Smooth muscle cell (in vitro differentiated cells): ENCODE data around the gene RBMS1. TPM values are rescaled to one million over a fixed set of nuclear protein-coding genes. Genes with fewer than 3 reads are reported as not detected.

ENCODE experiments used
- DNase-seq: peaks from one replicate; lab custom pipeline; 2025; ENCODE audit not compliant: unreplicated experiment; lab: John Stamatoyannopoulos, UW
- H2AFZ ChIP-seq: fragments of 200-600 bp; sonication (generic); 2 replicates; pipeline ENCODE4 v1.6.0; 2016; ENCODE audit warnings: antibody characterized with exemption, low read depth, mild to moderate bottlenecking
- H3F3A ChIP-seq: fragments of 200-600 bp; sonication (generic); 2 replicates; pipeline ENCODE4 v1.6.0; 2017; ENCODE audit warnings: antibody characterized with exemption, low read depth
- H3K27ac ChIP-seq: fragments of 200-600 bp; sonication (generic); 2 replicates; pipeline ENCODE4 v1.5.1; 2016; ENCODE audit warnings: low read depth, mild to moderate bottlenecking
- H3K27me3 ChIP-seq: fragments of 200-600 bp; sonication (generic); 2 replicates; pipeline ENCODE4 v1.6.1; 2016; ENCODE audit warnings: low read depth, mild to moderate bottlenecking
- H3K36me3 ChIP-seq: fragments of 200-600 bp; sonication (generic); 2 replicates; pipeline ENCODE4 v1.5.1; 2016; ENCODE audit warnings: low read depth
- H3K4me1 ChIP-seq: fragments of 200-600 bp; sonication (generic); 2 replicates; pipeline ENCODE4 v1.5.1; 2016; ENCODE audit warnings: low read depth
- H3K4me2 ChIP-seq: fragments of 200-600 bp; sonication (generic); 2 replicates; pipeline ENCODE4 v1.6.0; 2016; ENCODE audit warnings: mild to moderate bottlenecking
- H3K4me3 ChIP-seq: fragments of 200-600 bp; sonication (generic); 2 replicates; pipeline ENCODE4 v1.5.1; 2016; ENCODE audit warnings: mild to moderate bottlenecking
- H3K79me2 ChIP-seq: fragments of 200-600 bp; sonication (generic); 2 replicates; pipeline ENCODE4 v1.6.0; 2016; ENCODE audit warnings: low read depth, mild to moderate bottlenecking
- H3K9ac ChIP-seq: fragments of 200-600 bp; sonication (generic); 2 replicates; pipeline ENCODE4 v1.6.0; 2016; ENCODE audit warnings: low read depth
- H3K9me3 ChIP-seq: fragments of 200-600 bp; sonication (generic); replicated peaks from 2 replicates; pipeline ENCODE4 v1.5.1; 2016; ENCODE audit warnings: low read depth
- H4K20me1 ChIP-seq: fragments of 200-600 bp; sonication (generic); 2 replicates; pipeline ENCODE4 v1.6.0; 2016; ENCODE audit warnings: low read depth
- WGBS: methylation state at CpG from one replicate; pipeline ENCODE4 v1.1.7; 2016; ENCODE audit warnings: low lambda C conversion rate; 5-methylcytosine and 5-hydroxymethylcytosine counted together
- polyA plus RNA-seq: library from polyadenylated mRNA; unstranded; fragments of >200 nt; fragmentation: Nextera tagmentation; extraction: Ambion mirVana; gene quantifications from 2 replicates; pipeline ENCODE4 v1.2.1, GENCODE V29; 2016
- total RNA-seq: library from RNA; depleted of rRNA; stranded (reverse); fragments of >200 nt; gene quantifications from 2 replicates; pipeline ENCODE4 v1.2.3, GENCODE V29; 2014
- TF ChIP-seq, protein P1 (sequence below): fragments of 200-600 bp; sonication (generic); IDR thresholded peaks from 2 replicates; pipeline ENCODE4 v1.5.1; 2017; ENCODE audit warnings: borderline replicate concordance, mild to moderate bottlenecking, antibody characterized with exemption; ENCODE audit not compliant: insufficient read depth, poor library complexity, severe bottlenecking

The RBMS1 gene
- total and polyA plus RNA-seq, 2 experiments from 2014 or later = 103 to 160 TPM

DNA sequence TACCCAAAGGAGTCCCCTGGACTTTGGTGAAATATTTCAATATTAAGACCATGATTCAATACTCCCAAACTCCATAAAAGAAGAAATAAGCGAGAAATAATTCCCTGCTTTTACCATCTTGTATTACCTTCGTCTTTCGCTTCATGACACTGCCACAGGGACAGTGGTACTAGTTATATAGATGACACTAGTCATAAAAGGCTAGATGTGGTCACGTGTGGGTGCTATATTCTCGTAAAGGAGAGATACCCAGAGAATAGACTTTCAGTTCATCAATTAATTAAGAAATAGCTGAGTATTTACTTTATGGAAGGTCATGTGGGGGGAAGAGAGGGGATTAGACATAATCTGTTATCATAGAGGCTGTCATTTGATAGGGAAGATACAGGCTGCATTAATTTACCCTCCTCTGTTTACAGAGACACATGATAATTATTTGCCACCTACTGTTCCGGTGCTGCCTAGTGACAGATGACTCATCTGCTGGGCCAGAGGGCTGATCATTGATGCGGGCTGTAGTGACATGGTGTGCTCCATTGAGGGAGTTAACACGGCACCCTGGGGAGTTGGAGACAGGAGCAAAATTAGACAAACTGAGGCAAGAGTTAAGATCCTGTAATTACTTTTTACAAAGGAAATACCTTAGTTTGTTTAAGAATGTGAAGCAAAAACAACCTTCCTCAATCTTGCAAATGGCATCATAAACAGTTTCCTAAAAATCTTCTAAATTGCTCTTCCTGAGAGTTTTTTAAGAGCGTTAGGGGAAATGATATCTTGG is 215.3 kb downstream of the RBMS1 start:
- Histone ChIP-seq H3K27me3 (no peaks in the 10 kb centered on the region), H3F3A (peaks cover 36% of the 10 kb centered on the region), H4K20me1 (peaks cover 6% of the 10 kb centered on the region), H3K27ac (peak overlapping the region; percentile 32), H3K36me3 (peaks cover 49% of the 10 kb centered on the region), H3K9me3 (no peaks in the 10 kb centered on the region), H3K4me3 (no peak overlapping the region), H3K4me1 (no peaks in the 10 kb centered on the region), H3K4me2 (no peak overlapping the region), H3K9ac (no peak overlapping the region), H2AFZ (no peak overlapping the region), H3K79me2 (peaks cover 3% of the 10 kb centered on the region)
- 75% methylated on average over 9 of the region's 9 CpGs for WGBS
- TF ChIP-seq, protein P1, sequence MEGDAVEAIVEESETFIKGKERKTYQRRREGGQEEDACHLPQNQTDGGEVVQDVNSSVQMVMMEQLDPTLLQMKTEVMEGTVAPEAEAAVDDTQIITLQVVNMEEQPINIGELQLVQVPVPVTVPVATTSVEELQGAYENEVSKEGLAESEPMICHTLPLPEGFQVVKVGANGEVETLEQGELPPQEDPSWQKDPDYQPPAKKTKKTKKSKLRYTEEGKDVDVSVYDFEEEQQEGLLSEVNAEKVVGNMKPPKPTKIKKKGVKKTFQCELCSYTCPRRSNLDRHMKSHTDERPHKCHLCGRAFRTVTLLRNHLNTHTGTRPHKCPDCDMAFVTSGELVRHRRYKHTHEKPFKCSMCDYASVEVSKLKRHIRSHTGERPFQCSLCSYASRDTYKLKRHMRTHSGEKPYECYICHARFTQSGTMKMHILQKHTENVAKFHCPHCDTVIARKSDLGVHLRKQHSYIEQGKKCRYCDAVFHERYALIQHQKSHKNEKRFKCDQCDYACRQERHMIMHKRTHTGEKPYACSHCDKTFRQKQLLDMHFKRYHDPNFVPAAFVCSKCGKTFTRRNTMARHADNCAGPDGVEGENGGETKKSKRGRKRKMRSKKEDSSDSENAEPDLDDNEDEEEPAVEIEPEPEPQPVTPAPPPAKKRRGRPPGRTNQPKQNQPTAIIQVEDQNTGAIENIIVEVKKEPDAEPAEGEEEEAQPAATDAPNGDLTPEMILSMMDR = no peak
- DNase-seq = no peak

DNA sequence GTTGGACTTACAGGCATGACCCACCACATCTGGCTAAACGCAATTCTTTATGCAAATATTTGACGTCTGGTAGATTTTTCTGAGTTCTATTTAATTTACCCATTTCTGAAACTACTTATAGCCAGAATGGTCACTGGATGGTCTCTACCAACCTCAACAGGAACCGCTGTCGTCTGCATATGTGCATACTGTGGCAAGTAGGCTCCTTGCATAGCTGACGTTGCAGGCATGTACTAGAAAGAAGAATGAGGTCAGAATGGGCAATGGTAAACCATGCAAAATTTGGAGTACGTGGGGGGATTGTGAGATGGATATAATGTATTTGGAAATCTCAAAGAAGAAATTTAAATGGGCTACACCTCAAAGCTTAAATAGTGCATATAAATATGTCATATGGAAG is 216.5 kb downstream of the RBMS1 start:
- no peak for DNase-seq
- no peak overlapping the region for H2AFZ ChIP-seq
- TF ChIP-seq, protein P1 = no peak
- H3F3A ChIP-seq = peaks cover 43% of the 10 kb centered on the region
- H3K79me2 ChIP-seq = no peaks in the 10 kb centered on the region
- H3K27me3 ChIP-seq = no peaks in the 10 kb centered on the region
- H3K4me1 ChIP-seq = peaks cover 2% of the 10 kb centered on the region
- H4K20me1 ChIP-seq = no peaks in the 10 kb centered on the region
- H3K4me2 ChIP-seq = no peak overlapping the region
- 97% methylated on average over 6 of the region's 6 CpGs for WGBS
- H3K4me3 ChIP-seq = no peak overlapping the region
- no peak overlapping the region for H3K27ac ChIP-seq
- H3K9ac ChIP-seq = no peak overlapping the region
- peaks cover 45% of the 10 kb centered on the region for H3K36me3 ChIP-seq
- H3K9me3 ChIP-seq = no peaks in the 10 kb centered on the region

DNA sequence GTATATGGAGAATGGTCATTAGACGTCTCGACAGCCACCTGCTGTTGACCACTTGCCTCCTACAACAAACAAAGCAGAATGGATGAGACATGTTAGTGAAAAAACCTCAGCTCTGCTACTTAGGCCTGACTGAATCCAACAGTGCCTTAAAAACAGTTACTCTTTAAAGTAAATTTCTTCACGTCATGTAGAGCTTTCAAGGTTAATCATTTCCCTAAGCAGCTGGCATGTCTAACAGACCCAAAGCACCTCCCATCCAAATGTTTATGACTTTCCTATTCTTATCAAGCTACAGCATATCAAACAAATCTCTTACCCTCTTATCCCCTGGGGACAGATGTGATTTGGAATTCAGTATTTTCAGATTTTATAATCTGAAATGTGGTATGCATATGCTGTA is 218.0 kb downstream of the RBMS1 start:
- TF ChIP-seq, protein P1 = no peak
- Histone ChIP-seq H2AFZ (no peak overlapping the region), H3K4me1 (peaks cover 10% of the 10 kb centered on the region), H3K36me3 (peaks cover 38% of the 10 kb centered on the region), H3K4me3 (no peak overlapping the region), H3K27ac (peak overlapping the region; percentile 27), H3K4me2 (no peak overlapping the region), H4K20me1 (no peaks in the 10 kb centered on the region), H3K9ac (no peak overlapping the region), H3K27me3 (no peaks in the 10 kb centered on the region), H3F3A (peaks cover 50% of the 10 kb centered on the region), H3K9me3 (no peaks in the 10 kb centered on the region), H3K79me2 (no peaks in the 10 kb centered on the region)
- DNase-seq = no peak
- WGBS = 79% methylated on average over 3 of the region's 3 CpGs
